Stimulated activated CD8-positive, alpha-beta memory T cell treated with anti-CD3 and anti-CD28 coated beads, Interleukin-15, amount 100 ng/mL, for 1 hour (primary cell): ENCODE measurements around the gene ORM2.
"Not testable (repeated sequence)": the region's sequence is repeated elsewhere in the genome, so short reads cannot be mapped to it uniquely, and the experiment has no call there.

Experiments used
- DNase-seq: peaks from one replicate; pipeline ENCODE4 v3.0.0-alpha.2; 2020; ENCODE audit warnings: low read depth

The ORM2 gene

DNA sequence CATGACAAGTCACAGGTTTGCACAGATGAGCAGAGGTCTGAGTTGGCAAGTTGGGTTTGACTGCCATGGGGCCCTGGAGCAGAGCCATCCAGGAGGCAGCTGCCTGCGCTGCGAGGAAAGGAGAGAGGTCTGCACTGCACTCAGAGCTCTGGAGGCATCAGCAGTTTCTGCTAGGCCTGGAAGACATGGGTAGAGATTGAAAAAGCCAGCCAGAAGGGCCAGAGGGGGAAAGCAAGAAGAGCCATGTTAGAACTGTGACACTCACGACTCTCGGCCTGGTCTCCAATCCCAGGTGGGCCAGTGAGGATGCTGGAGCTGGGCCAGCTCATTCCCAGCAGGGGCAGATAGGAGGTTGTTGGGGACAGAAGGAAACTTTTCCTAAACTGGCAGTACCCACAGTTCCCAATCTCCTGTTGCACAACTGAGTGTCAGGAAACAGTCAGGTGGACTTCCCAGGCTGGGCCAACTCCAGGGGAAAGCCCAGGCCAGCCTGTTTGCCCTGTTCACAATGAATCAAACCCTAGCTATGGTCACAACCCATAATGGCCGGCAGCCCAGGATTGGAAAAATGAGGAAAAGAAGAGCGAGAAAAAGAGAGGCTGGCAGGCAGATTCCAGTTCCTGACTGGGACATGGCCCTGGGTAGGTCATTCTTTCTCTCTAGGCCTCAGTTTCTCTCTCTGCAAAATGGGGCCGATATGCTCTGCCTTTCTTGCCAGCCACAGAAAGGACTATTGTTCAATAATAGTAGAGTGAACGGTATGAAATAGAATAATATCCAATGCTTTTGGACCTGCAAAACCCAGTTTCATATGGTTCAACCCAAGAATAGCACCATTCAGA lies 14.6 kb upstream of the ORM2 start:
- DNase-seq: no peak

DNA sequence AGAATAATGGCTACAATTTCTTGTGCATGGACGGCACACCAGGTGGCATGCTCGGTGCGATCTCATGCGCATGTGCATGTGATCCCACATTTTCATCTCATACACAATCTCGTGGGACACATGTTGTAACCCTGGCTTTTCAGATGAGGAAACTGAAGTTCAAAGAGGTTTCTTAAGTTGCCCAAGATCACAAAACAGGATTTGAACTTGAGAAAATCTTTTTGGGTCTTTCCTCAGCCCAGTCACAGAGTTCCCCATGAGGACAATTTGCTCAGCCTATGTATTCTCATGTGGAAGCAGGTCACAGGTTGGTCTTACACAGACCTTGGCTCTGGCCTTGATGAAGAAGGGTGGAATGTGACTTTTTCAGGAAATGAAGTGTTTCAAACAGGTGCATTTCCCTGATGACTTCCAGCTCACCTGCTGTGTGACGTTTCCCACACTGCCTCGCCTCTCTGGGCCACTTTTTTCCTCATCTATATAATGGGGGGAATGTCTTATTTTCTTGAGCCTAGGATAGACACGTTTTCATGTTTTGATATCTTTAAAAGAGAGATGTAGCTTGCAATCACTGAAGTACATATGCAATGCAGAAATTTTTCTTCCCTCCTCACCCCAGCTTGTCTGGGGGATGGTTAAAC lies 13.8 kb upstream of the ORM2 start:
- DNase-seq: no peak

DNA sequence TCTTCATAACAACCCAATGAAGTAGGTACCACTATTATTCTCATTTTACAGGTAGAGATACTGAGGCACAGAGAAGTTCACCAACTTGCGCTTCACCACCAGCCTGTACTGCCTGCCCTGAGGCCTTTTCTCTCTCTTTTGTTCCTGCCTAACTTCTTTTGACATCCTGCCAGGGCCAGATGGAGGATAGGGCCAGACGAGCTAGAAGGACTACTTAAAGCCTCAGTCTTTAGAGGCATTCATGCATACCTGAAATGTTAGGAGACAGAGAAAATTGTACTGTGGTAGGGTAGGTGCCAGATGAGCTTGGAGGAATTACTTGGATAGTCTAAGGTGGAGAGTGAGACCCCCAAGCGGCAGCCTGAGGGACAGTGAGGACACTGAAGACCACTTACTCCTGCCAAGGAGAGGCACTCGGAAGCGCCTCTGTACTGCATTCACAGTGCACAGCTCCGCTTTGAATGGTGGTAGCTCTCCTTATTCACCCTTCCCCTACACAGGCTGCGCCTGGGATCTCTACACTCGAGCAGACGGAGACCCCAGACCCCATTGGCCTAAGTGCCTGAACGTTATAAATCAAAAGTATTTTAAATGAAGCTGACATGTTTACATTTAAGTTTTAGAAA lies 13.0 kb upstream of the ORM2 start:
- DNase-seq: no peak

DNA sequence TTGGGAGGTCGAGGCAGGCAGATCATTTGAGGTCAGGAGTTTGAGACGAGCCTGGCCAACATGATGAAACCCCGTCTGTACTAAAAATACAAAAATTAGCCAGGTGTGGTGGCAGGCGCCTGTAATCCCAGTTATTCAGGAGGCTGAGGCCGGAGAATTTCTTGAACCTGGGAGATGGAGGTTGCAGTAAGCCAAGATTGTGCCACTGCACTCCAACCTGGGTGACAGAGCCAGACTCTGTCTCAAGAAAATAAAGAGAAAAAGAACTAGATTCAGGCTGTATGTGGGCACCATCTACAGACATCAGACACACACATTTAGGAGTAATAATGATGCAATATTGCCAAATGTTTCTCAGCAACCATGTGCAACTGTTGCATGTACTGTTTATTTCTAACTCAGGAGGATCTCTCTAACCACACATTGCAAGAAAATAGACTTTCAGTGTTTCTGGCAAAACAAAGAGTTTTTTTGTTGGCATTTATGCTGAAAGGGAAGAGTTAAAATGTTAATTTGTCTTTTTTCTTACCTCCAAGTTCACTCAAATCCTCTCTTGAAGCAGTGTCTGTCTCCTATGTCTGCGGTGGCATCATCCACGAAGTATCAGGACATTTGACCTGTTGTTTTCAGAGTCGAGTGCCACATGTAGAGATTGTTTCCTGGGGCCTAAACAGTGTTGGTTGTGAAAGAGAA lies 11.9 kb upstream of the ORM2 start:
- DNase-seq: no peak

DNA sequence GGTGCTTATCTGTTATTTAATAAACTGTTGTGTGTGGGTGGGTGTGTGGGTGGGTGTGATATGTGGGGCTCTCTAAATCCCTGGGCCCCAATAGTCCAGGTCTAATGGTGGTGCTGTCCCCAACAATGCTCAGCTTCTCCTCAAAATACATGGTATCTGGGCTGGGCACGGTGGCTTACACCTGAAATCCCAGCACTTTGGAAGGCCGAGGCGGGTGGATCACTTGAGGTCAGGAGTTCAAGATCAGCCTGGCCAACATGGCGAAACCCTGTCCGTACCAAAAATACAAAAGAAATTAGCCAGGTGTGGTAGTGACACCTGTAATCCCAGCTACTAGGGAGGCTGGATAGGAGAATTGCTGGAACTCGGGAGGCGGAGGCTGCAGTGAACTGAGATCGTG lies 11.3 kb upstream of the ORM2 start:
- no peak for DNase-seq

DNA sequence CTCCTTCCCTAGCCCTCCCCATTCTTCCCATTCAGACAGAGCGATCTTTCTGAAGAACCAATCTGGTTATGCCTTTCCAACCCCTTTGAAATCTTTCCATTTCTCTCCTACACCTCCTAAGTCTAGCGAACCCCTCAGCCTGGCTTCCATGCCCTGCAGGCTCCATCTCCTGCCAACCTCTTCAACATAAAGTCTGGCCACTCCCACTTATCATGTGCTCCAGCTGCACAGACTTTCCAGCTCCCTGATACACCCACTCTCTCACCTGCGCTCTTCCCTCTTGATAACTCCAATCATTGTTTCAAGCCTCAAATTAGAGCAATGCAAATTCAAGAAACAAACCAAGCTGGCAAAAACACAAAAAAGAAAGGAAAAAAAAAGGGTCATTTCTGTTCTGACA lies 10.5 kb upstream of the ORM2 start:
- DNase-seq: no peak

DNA sequence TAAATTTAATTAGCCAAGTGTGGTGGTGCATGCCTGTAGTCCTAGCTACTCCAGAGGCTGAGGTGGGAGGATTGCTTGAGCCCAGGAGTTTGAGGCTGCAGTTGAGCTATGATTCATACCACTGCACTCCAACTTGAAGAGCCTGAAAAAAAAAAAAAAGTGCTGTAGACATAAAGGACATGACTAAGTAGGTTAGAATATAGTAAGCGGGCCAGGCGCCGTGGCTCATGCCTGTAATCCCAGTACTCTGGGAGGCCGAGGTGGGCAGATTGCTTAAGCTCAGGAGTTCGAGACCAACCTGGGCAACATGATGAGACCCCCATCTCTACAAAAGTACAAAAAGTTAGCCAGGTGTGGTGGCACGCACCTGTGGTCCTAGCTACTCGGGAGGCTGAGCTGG lies 9.0 kb upstream of the ORM2 start:
- not testable (repeated sequence) for DNase-seq

DNA sequence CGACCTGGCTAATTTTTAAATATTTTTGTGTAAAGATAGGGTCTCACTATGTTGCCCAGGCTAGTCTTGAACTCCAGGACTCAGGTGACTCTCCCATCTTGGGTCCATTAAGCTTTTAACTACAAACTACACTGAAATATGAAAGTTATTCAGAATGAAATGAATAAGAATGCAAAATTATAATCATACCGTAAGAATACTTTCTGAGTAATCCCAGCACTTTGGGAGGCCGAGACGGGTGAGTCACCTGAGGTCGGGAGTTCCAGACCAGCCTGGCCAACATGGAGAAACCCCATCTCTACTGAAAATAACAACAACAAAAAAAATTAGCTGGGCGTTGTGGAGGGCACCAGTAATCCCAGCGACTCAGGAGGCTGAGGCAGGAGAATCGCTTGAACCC lies 7.9 kb upstream of the ORM2 start:
- no peak for DNase-seq

DNA sequence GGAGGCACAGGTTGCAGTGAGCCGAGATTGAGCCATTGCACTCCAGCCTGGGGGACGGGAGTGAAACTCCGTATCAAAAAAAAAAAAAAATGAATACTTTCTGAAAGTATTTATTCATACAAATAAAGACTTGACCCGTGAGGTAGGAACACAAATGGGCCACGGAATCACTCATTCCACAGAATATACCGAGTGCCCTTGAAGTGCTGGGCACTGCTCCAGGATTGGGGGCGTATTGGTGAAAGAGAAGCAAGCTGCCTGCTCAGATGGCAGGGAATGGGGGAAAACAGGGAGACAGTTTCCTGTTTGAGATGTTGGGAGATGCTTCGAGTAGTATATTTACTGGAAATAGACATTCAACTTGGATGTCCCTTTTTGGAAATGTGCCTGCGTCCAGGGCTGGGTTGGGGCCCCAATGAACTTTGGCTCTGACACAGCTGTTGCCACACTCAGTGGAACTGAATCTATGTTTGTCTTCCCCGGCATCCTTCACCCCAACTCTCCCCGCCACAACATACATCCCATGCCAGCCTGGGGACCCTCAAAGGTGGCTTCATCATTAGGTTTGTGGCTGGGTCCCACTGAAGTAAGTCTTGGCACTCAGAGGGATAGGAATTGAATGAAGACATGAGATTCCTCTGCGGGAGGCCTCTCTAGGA lies 7.4 kb upstream of the ORM2 start:
- not testable (repeated sequence) for DNase-seq

DNA sequence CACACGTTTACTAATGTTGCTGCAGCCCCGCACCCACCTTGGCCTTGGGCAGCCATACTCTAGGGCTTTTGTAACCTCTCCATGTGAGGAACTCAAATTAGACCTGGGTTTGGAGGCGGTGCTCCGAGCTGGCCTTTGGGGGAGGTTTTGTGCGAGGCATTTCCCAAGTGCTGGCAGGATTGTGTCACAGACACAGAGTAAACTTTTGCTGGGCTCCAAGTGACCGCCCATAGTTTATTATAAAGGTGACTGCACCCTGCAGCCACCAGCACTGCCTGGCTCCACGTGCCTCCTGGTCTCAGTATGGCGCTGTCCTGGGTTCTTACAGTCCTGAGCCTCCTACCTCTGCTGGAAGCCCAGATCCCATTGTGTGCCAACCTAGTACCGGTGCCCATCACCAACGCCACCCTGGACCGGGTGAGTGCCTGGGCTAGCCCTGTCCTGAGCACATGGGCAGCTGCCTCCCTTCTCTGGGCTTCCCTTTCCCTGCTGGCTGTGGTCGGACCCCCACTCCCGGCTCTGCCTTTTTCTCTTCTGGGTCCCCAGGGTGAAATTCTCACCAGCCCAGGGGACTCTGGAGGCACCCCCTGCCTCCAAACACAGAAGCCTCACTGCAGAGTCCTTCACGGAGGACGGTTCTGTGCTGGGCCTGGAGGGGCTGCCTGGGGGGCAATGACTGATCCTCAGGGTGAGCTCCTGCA lies 6.7 kb upstream of the ORM2 start, which contains the start of gene ORM1:
Gene ORM1, plus strand, starts transcription at position 268 of the 701 bp plus-strand sequence. Its CDS starts 36 bp downstream, at position 304.
- DNase-seq: not testable (repeated sequence)

DNA sequence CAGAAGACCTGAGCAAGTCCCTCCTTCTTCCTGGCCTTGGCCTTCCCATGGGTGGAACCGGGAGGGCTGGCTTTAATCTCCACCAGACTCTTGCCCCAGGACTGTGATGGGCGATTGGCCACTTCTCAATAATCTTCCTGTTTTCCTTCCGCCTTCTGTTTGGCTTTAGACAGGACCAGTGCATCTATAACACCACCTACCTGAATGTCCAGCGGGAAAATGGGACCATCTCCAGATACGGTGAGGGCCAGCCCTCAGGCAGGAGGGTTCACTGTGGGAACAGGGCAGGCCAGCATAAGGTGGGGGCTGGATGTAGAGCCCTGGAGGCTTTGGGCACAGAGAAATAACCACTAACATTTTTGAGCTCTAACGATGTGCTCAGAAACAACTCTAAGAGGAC lies 5.8 kb upstream of the ORM2 start:
- not testable (repeated sequence) for DNase-seq

DNA sequence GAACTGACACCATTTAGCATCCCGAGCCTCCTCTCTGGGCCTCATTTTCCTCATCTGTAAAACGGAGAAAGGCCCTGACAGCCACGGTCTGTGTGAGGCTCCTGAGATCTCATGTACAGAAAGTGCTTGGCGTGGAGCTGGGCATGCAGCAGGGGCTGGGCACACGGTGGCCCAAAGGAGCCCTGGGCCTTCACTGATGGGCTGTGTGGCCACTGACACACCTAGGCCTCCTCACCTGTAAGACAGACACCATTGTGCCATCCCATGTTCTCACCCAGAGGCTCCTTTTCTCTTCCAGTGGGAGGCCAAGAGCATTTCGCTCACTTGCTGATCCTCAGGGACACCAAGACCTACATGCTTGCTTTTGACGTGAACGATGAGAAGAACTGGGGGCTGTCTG lies 5.2 kb upstream of the ORM2 start:
- DNase-seq: no peak

DNA sequence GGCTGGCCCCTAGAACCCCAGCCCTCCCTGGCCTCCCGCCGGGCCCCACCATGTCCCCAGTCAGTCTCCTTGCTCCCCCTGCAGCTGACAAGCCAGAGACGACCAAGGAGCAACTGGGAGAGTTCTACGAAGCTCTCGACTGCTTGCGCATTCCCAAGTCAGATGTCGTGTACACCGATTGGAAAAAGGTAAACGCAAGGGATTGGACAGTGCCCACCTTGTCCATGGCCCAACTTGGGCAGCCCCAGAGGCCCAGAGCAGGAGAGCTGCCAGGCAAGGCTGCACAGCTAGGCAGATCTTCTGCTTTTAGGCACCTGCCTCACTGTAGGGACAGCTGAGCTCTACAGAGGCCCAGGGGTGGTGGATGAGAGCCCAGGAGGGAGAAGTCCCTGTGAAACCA lies 4.7 kb upstream of the ORM2 start:
- DNase-seq: not testable (repeated sequence)

DNA sequence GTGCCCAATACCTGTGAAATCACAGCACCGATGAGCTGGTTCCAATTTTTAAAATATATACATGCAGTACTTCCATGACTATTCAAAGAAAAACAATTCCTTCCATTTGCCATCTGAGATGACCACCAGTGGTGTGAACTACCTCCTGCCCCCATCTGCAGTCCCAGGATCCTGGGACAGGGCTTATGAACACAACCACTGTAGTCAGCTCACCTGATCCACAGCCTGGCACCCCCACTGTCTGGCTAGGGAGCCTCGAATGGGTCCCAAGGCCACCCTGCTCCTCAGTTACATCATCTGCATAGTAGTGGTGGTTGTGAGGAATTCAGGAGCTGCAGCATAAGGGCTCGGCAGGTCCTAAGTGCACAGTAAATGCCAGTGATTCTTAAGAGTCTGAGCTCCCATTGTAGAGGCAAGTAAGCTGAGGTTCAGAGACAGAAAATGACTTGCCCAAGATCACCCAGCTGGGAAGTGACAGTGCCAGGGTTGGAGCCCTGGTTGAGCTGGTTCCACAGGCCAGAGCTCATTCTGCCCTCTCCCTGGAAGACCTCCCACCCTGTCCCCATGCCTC lies 3.9 kb upstream of the ORM2 start:
- DNase-seq: not testable (repeated sequence)

DNA sequence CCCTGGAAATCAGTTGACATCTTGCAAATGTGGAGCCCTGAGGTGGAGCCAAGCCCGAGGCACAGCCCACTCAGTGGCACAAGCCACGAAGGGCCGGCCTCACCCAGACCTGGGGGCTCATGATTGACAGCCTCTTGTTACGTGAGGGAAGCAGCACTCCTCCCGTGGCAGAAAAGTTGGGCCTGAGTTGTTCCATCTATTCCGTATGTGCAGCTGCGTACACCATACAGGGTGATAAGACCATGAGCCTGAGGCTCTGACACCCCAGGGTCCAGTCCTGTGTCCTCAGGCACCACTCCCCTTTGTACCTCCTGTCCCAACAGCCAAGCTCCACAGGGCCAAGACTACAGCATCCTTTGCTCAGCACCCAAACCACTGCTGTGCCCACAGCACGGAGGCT lies 1.9 kb upstream of the ORM2 start:
- DNase-seq: no peak

DNA sequence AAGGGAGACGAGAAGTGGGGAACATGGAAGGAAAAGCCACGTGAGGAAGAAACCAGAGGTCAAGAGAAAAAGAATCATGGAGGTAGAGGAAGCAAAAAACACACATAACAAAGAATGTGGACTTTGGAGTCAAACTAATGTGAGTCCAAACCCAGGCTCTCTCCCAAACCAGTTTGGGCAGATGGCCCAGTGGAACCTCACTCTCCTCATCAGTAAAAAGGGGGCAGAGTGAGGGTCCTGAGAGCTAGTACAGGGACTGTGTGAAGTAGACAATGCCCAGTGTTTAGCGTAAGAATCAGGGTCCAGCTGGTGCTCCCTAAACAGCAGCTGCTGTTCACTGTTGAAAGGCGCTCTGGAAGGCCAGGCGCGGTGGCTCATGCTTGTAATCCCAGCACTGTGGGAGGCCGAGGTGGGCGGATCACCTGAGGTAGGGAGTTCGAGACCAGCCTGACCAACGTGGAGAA lies 1.3 kb upstream of the ORM2 start:
- DNase-seq: not testable (repeated sequence)

DNA sequence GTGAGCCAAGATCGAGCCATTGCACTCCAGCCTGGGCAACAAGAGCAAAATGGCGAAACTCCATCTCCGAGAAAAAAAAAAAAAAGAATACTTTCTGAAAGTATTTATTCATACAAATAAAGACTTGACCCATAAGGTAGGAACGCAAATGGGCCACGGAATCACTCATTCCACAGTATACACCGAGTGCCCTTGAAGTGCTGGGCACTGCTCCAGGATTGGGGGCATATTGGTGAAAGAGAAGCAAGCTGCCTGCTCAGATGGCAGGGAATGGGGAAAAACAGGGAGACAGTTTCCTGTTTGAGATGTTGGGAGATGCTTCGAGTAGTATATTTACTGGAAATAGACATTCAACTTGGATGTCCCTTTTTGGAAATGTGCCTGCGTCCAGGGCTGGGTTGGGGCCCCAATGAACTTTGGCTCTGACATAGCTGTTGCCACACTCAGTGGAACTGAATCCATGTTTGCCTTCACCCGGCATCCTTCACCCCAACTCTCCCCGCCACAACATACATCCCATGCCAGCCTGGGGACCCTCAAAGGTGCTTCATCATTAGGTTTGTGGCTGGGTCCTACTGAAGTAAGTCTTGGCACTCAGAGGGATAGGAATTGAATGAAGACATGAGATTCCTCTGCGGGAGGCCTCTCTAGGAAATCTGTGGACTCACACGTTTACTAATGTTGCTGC lies 588 bp upstream of the ORM2 start:
- not testable (repeated sequence) for DNase-seq

DNA sequence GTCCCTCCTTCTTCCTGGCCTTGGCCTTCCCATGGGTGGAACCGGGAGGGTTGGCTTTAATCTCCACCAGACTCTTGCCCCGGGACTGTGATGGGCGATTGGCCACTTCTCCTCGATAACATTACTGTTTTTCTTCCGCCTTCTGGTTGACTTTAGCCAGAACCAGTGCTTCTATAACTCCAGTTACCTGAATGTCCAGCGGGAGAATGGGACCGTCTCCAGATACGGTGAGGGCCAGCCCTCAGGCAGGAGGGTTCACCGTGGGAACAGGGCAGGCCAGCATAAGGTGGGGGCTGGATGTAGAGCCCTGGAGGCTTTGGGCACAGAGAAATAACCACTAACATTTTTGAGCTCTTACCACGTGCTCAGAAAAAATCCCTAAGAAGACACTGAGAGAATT lies 967 bp downstream of the ORM2 start:
- no peak for DNase-seq

DNA sequence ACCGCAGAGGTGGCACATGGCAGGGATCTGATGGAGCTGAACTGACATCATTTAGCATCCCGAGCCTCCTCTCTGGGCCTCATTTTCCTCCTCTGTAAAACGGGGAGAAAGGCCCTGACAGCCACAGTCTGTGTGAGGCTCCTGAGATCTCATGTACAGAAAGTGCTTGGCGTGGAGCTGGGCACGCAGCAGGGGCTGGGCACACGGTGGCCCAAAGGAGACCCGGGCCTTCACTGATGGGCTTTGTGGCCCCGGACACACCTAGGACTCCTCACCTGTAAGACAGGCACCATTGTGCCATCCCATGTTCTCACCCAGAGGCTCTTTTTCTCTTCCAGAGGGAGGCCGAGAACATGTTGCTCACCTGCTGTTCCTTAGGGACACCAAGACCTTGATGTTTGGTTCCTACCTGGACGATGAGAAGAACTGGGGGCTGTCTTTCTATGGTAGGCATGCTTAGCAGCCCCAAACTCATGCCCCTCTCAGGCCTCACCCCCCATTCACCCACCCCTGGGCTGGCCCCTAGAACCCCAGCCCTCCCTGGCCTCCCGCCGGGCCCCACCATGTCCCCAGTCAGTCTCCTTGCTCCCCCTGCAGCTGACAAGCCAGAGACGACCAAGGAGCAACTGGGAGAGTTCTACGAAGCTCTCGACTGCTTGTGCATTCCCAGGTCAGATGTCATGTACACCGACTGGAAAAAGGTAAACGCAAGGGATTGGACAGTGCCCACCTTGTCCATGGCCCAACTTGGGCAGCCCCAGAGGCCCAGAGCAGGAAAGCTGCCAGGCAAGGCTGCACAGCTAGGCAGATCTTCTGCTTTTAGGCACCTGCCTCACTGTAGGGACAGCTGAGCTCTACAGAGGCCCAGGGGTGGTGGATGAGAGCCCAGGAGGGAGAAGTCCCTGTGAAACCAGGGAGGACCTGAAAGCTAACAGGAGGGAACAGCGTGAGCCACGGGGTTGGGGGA lies 1.8 kb downstream of the ORM2 start:
- DNase-seq: not testable (repeated sequence)
